ENCODE results near the gene NECTIN4. TPM values are rescaled to one million over a fixed set of nuclear protein-coding genes. Genes with fewer than 3 reads are reported as not detected.
"Not testable (repeated sequence)": the region's sequence is repeated elsewhere in the genome, so short reads cannot be mapped to it uniquely, and the experiment has no call there.

The NECTIN4 gene
- total RNA-seq, 1 donor: under 0.01 TPM

- H3K4me3 ChIP-seq (ENCODE audit: insufficient read depth, low read length): no peak overlapping the region
- H2AFZ ChIP-seq (ENCODE audit: low read length): no peak overlapping the region
- no peaks in the 10 kb centered on the region for H3K36me3 ChIP-seq (ENCODE audit: insufficient read depth, low read length)
- no peaks in the 10 kb centered on the region for H3K9me3 ChIP-seq (ENCODE audit: low read depth, low read length)
- H4K20me1 ChIP-seq (ENCODE audit: insufficient read depth, low read length): no peaks in the 10 kb centered on the region
- DNase-seq (ENCODE audit: insufficient read length, low spot score, missing footprints): no peak
- TF ChIP-seq, protein P1, sequence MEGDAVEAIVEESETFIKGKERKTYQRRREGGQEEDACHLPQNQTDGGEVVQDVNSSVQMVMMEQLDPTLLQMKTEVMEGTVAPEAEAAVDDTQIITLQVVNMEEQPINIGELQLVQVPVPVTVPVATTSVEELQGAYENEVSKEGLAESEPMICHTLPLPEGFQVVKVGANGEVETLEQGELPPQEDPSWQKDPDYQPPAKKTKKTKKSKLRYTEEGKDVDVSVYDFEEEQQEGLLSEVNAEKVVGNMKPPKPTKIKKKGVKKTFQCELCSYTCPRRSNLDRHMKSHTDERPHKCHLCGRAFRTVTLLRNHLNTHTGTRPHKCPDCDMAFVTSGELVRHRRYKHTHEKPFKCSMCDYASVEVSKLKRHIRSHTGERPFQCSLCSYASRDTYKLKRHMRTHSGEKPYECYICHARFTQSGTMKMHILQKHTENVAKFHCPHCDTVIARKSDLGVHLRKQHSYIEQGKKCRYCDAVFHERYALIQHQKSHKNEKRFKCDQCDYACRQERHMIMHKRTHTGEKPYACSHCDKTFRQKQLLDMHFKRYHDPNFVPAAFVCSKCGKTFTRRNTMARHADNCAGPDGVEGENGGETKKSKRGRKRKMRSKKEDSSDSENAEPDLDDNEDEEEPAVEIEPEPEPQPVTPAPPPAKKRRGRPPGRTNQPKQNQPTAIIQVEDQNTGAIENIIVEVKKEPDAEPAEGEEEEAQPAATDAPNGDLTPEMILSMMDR (IDR thresholded peaks at IDR 0.05; ENCODE audit: extremely low read depth, low read depth, low read length): no peak
- no peak overlapping the region for H3K4me2 ChIP-seq (ENCODE audit: insufficient read depth, low read length)
- H3K27ac ChIP-seq (ENCODE audit: low read depth, low read length): no peak overlapping the region
- H3K79me2 ChIP-seq (ENCODE audit: insufficient read depth, low read length): no peaks in the 10 kb centered on the region
- H3K4me1 ChIP-seq (ENCODE audit: insufficient read depth, low read length): no peaks in the 10 kb centered on the region
- H3K27me3 ChIP-seq (ENCODE audit: insufficient read depth, low read length): no peaks in the 10 kb centered on the region
These were observed 57.5 kb downstream of the NECTIN4 start for GRCh38 chr1:161031874-161032273.

GRCh38 chr1:161029466-161029865 is 59.9 kb downstream of the NECTIN4 start:
- H3K4me3 ChIP-seq (ENCODE audit: insufficient read depth, low read length); H3K9me3 ChIP-seq (ENCODE audit: low read depth, low read length); H3K4me2 ChIP-seq (ENCODE audit: insufficient read depth, low read length); H3K27me3 ChIP-seq (ENCODE audit: insufficient read depth, low read length); H3K79me2 ChIP-seq (ENCODE audit: insufficient read depth, low read length); H4K20me1 ChIP-seq (ENCODE audit: insufficient read depth, low read length); H3K36me3 ChIP-seq (ENCODE audit: insufficient read depth, low read length); H3K4me1 ChIP-seq (ENCODE audit: insufficient read depth, low read length); DNase-seq (ENCODE audit: insufficient read length, low spot score, missing footprints); H3K27ac ChIP-seq (ENCODE audit: low read depth, low read length); H2AFZ ChIP-seq (ENCODE audit: low read length): not testable (repeated sequence)

DNA sequence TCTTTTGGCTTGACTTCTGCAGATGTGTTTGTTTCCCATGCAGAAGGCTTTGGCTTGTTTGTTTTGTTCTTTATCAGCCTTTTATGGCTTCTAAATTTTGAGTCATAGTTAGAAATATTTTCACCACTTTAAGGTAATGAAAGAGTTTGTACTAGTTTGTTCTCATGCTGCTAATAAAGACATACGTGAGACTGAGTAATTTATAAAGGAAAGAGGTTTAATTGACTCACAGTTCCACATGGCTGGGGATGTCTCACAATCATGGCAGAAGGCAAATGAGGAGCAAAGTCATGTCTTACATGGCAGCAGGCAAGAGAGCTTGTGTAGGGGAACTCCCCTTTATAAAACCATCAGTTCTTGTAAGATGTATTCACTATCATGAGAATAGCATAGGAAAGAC is 62.4 kb downstream of the NECTIN4 start:
- not testable (repeated sequence) for H2AFZ ChIP-seq (ENCODE audit: low read length); H3K27ac ChIP-seq (ENCODE audit: low read depth, low read length); H3K4me1 ChIP-seq (ENCODE audit: insufficient read depth, low read length); DNase-seq (ENCODE audit: insufficient read length, low spot score, missing footprints); H3K36me3 ChIP-seq (ENCODE audit: insufficient read depth, low read length); H3K9me3 ChIP-seq (ENCODE audit: low read depth, low read length); H3K27me3 ChIP-seq (ENCODE audit: insufficient read depth, low read length); H3K4me3 ChIP-seq (ENCODE audit: insufficient read depth, low read length); H3K79me2 ChIP-seq (ENCODE audit: insufficient read depth, low read length); H3K4me2 ChIP-seq (ENCODE audit: insufficient read depth, low read length); H4K20me1 ChIP-seq (ENCODE audit: insufficient read depth, low read length)

DNA sequence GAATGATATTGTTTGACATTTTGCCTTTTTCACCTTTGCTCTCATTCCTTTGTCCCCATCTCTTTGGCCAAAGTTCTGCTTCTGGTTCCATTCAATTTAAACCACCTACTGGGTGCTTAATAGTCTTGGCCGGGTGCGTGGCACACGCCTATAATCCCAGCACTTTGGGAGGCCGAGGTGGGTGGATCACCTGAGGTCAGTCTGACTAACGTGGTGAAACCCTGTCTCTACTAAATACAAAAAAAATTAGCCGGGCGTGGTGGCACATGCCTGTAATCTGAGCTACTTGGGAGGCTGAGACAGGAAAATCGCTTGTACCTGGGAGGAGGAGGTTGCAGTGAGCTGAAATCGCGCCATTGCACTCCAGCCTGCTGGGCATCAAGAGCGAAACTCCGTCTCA is 66.9 kb downstream of the NECTIN4 start:
- H3K27me3 ChIP-seq (ENCODE audit: insufficient read depth, low read length): peaks cover 34% of the 10 kb centered on the region
- DNase-seq (ENCODE audit: insufficient read length, low spot score, missing footprints); H3K36me3 ChIP-seq (ENCODE audit: insufficient read depth, low read length); H4K20me1 ChIP-seq (ENCODE audit: insufficient read depth, low read length); H2AFZ ChIP-seq (ENCODE audit: low read length); H3K27ac ChIP-seq (ENCODE audit: low read depth, low read length); H3K4me2 ChIP-seq (ENCODE audit: insufficient read depth, low read length); H3K9me3 ChIP-seq (ENCODE audit: low read depth, low read length); H3K79me2 ChIP-seq (ENCODE audit: insufficient read depth, low read length); H3K4me3 ChIP-seq (ENCODE audit: insufficient read depth, low read length): not testable (repeated sequence)
- H3K4me1 ChIP-seq (ENCODE audit: insufficient read depth, low read length): peaks cover 14% of the 10 kb centered on the region

GRCh38 chr1:161021970-161022353 is 67.4 kb downstream of the NECTIN4 start:
- H3K79me2 ChIP-seq (ENCODE audit: insufficient read depth, low read length): no peaks in the 10 kb centered on the region
- no peak overlapping the region for H3K27ac ChIP-seq (ENCODE audit: low read depth, low read length)
- H3K9me3 ChIP-seq (ENCODE audit: low read depth, low read length): no peaks in the 10 kb centered on the region
- no peak overlapping the region for H3K4me2 ChIP-seq (ENCODE audit: insufficient read depth, low read length)
- H3K4me1 ChIP-seq (ENCODE audit: insufficient read depth, low read length): peaks cover 14% of the 10 kb centered on the region
- H4K20me1 ChIP-seq (ENCODE audit: insufficient read depth, low read length): no peaks in the 10 kb centered on the region
- H3K27me3 ChIP-seq (ENCODE audit: insufficient read depth, low read length): peaks cover 34% of the 10 kb centered on the region
- no peak overlapping the region for H2AFZ ChIP-seq (ENCODE audit: low read length)
- TF ChIP-seq, protein P1 (IDR thresholded peaks at IDR 0.05; ENCODE audit: extremely low read depth, low read depth, low read length): no peak
- no peak for DNase-seq (ENCODE audit: insufficient read length, low spot score, missing footprints)
- H3K4me3 ChIP-seq (ENCODE audit: insufficient read depth, low read length): no peak overlapping the region
- no peaks in the 10 kb centered on the region for H3K36me3 ChIP-seq (ENCODE audit: insufficient read depth, low read length)
